ENCODE results near the gene NDUFS6.
A peak's percentile ranks its signal among the peaks of the same experiment; 100 is the strongest.

The NDUFS6 gene

DNA sequence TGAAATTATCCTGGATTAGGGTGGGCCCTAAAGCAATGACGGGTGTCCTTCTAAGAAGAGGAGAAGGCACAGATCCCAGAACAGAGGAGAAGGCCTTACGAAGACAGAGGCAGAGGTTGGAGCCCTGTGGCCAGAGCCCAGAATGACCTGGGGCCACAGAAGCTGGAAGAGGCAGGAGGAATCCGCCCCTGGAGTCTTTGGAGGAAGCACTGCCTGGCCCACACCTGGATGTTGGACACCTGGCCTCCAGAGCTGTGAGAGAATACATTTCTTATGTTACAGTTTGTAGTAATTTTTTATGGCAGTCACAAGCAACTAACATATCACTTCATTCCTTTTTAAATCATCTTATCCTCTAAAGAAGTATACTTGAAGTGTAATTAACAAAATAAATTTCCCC is 10.0 kb upstream of the NDUFS6 start:
- no peak overlapping the region for H2BK12ac ChIP-seq (ENCODE audit: low read length)
- H2AFZ ChIP-seq (ENCODE audit: low read length): no peak overlapping the region
- H3K23ac ChIP-seq (ENCODE audit: low read depth, low read length, poor library complexity): no peak overlapping the region
- H3K14ac ChIP-seq (ENCODE audit: low read length): no peak overlapping the region
- H3K79me1 ChIP-seq (ENCODE audit: low read depth, low read length): no peaks in the 10 kb centered on the region
- no peak overlapping the region for H2BK120ac ChIP-seq (ENCODE audit: low read depth, low read length)
- H2AK5ac ChIP-seq (ENCODE audit: low read depth, low read length): no peak overlapping the region
- no peaks in the 10 kb centered on the region for H3K9me3 ChIP-seq (replicated peaks in 1 of 2; ENCODE audit: control insufficient read depth in 2 of 2, insufficient read depth in 1 of 2, low read depth in 1 of 2, low read length in 2 of 2)
- H3K18ac ChIP-seq (ENCODE audit: low read length): no peak overlapping the region
- no peak overlapping the region for H4K91ac ChIP-seq (ENCODE audit: low read depth, low read length, poor library complexity)
- peaks cover 2 to 13% of the 10 kb centered on the region in 2 donors for H3K4me1 ChIP-seq (ENCODE audit: control insufficient read depth in 2 of 2, insufficient read depth in 1 of 2, low read depth in 1 of 2, low read length in 2 of 2)
- no peak overlapping the region for H3K27ac ChIP-seq (replicated peaks; ENCODE audit: low read length)
- H2BK15ac ChIP-seq (ENCODE audit: low read length): no peak overlapping the region
- H3K4me2 ChIP-seq (ENCODE audit: insufficient read depth, low read length, poor library complexity, severe bottlenecking): no peak overlapping the region
- H4K8ac ChIP-seq (ENCODE audit: low read depth, low read length): no peak overlapping the region
- H3K4me3 ChIP-seq (ENCODE audit: low read length in 2 of 2): no peak overlapping the region
- H2BK5ac ChIP-seq (ENCODE audit: low read length): no peak overlapping the region
- no peak overlapping the region for H3K4ac ChIP-seq (ENCODE audit: low read length)
- H3K9ac ChIP-seq (ENCODE audit: low read depth, low read length, poor library complexity): no peak overlapping the region
- no peak for DNase-seq (ENCODE audit: low spot score)
- no CpG with 5 or more reads among the region's 3 CpGs for WGBS, 2 donors (ENCODE audit: extremely low coverage in 2 of 2, insufficient read length in 2 of 2, insufficient replicate concordance in 1 of 2)
- H3K27me3 ChIP-seq (ENCODE audit: control insufficient read depth in 3 of 3, insufficient read depth in 3 of 3, low read depth in 1 of 3, low read length in 3 of 3): no peaks in the 10 kb centered on the region
- H3K36me3 ChIP-seq (replicated peaks in 1 of 2; ENCODE audit: control insufficient read depth in 2 of 2, insufficient read depth in 2 of 2, low read length in 2 of 2): peaks cover 0 to 5% of the 10 kb centered on the region in 2 donors

DNA sequence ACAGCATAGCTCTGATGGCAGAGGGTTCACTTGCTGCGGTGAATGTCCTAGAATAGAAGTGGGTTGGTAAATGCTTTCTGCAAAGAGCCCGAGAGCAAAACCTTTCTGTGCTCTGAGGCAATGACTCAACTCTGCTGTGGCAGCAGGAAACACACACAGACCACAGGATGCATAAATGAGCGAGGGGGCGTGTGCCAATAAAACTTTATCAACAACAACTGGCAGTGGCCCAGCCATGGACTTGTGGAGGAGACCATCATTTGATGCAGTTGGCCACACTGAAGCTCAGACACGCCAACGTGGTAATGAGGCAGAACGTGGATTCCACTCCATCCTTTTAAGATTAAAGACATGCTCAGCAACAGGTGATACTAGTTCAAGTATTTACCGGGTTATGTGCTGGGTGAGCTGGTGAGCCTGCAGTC is 8.4 kb upstream of the NDUFS6 start:
- Histone ChIP-seq H3K79me1 (ENCODE audit: low read depth, low read length) (peaks cover 3% of the 10 kb centered on the region), H2AK5ac (ENCODE audit: low read depth, low read length) (no peak overlapping the region), H3K36me3 (replicated peaks in 1 of 2; ENCODE audit: control insufficient read depth in 2 of 2, insufficient read depth in 2 of 2, low read length in 2 of 2) (peaks cover 12 to 22% of the 10 kb centered on the region in 2 donors), H3K4me1 (ENCODE audit: control insufficient read depth in 2 of 2, insufficient read depth in 1 of 2, low read depth in 1 of 2, low read length in 2 of 2) (peaks cover 2 to 13% of the 10 kb centered on the region in 2 donors), H3K4ac (ENCODE audit: low read length) (no peak overlapping the region), H2AFZ (ENCODE audit: low read length) (no peak overlapping the region), H4K8ac (ENCODE audit: low read depth, low read length) (no peak overlapping the region), H3K14ac (ENCODE audit: low read length) (no peak overlapping the region), H3K23ac (ENCODE audit: low read depth, low read length, poor library complexity) (no peak overlapping the region), H3K9me3 (replicated peaks in 1 of 2; ENCODE audit: control insufficient read depth in 2 of 2, insufficient read depth in 1 of 2, low read depth in 1 of 2, low read length in 2 of 2) (no peaks in the 10 kb centered on the region), H2BK120ac (ENCODE audit: low read depth, low read length) (no peak overlapping the region), H2BK15ac (ENCODE audit: low read length) (no peak overlapping the region), H3K27ac (replicated peaks; ENCODE audit: low read length) (no peak overlapping the region), H3K4me3 (ENCODE audit: low read length in 2 of 2) (no peak overlapping the region), H4K91ac (ENCODE audit: low read depth, low read length, poor library complexity) (no peak overlapping the region), H2BK5ac (ENCODE audit: low read length) (no peak overlapping the region), H3K9ac (ENCODE audit: low read depth, low read length, poor library complexity) (no peak overlapping the region), H3K18ac (ENCODE audit: low read length) (no peak overlapping the region), H3K27me3 (ENCODE audit: control insufficient read depth in 3 of 3, insufficient read depth in 3 of 3, low read depth in 1 of 3, low read length in 3 of 3) (no peaks in the 10 kb centered on the region), H2BK12ac (ENCODE audit: low read length) (no peak overlapping the region), H3K4me2 (ENCODE audit: insufficient read depth, low read length, poor library complexity, severe bottlenecking) (no peak overlapping the region)
- DNase-seq (ENCODE audit: low spot score): no peak
- WGBS, 2 donors (ENCODE audit: extremely low coverage in 2 of 2, insufficient read length in 2 of 2, insufficient replicate concordance in 1 of 2): no CpG with 5 or more reads among the region's 8 CpGs

DNA sequence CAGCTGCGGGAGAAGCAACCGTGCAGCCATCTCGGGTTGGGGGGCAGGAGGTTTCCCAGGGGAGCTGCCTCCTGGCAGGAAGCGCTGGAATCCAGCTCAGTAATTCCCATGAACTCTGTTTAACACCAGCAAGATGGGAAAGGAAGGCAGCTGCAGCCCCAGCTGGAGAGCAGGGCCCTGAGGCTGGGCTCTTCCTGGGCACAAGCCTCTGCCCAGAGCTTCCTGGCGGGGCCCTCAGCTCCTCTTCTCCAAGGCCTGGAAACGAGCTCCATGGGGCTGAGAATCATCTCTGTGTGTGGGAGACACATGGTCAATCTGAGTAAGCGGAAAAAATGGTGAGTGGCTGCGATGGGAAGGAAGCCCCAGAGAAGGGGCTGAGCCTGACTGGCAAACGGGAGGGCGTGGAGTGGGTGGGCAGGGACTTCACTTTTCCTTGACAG is 7.9 kb upstream of the NDUFS6 start:
- Histone ChIP-seq H2AFZ (ENCODE audit: low read length) (no peak overlapping the region), H3K23ac (ENCODE audit: low read depth, low read length, poor library complexity) (no peak overlapping the region), H4K91ac (ENCODE audit: low read depth, low read length, poor library complexity) (no peak overlapping the region), H3K4me2 (ENCODE audit: insufficient read depth, low read length, poor library complexity, severe bottlenecking) (no peak overlapping the region), H3K27ac (replicated peaks; ENCODE audit: low read length) (no peak overlapping the region), H3K9me3 (replicated peaks in 1 of 2; ENCODE audit: control insufficient read depth in 2 of 2, insufficient read depth in 1 of 2, low read depth in 1 of 2, low read length in 2 of 2) (no peaks in the 10 kb centered on the region), H2BK120ac (ENCODE audit: low read depth, low read length) (no peak overlapping the region), H3K9ac (ENCODE audit: low read depth, low read length, poor library complexity) (no peak overlapping the region), H3K27me3 (ENCODE audit: control insufficient read depth in 3 of 3, insufficient read depth in 3 of 3, low read depth in 1 of 3, low read length in 3 of 3) (no peaks in the 10 kb centered on the region), H2BK12ac (ENCODE audit: low read length) (no peak overlapping the region), H3K4me3 (ENCODE audit: low read length in 2 of 2) (no peak overlapping the region), H4K8ac (ENCODE audit: low read depth, low read length) (no peak overlapping the region), H3K79me1 (ENCODE audit: low read depth, low read length) (peaks cover 6% of the 10 kb centered on the region), H3K18ac (ENCODE audit: low read length) (no peak overlapping the region), H2BK15ac (ENCODE audit: low read length) (no peak overlapping the region), H3K4me1 (ENCODE audit: control insufficient read depth in 2 of 2, insufficient read depth in 1 of 2, low read depth in 1 of 2, low read length in 2 of 2) (peaks cover 2 to 13% of the 10 kb centered on the region in 2 donors), H2BK5ac (ENCODE audit: low read length) (no peak overlapping the region), H3K14ac (ENCODE audit: low read length) (no peak overlapping the region), H3K36me3 (replicated peaks in 1 of 2; ENCODE audit: control insufficient read depth in 2 of 2, insufficient read depth in 2 of 2, low read length in 2 of 2) (peaks cover 16 to 26% of the 10 kb centered on the region in 2 donors), H3K4ac (ENCODE audit: low read length) (no peak overlapping the region), H2AK5ac (ENCODE audit: low read depth, low read length) (no peak overlapping the region)
- no peak for DNase-seq (ENCODE audit: low spot score)
- WGBS, 2 donors (ENCODE audit: extremely low coverage in 2 of 2, insufficient read length in 2 of 2, insufficient replicate concordance in 1 of 2): no CpG with 5 or more reads among the region's 10 CpGs

DNA sequence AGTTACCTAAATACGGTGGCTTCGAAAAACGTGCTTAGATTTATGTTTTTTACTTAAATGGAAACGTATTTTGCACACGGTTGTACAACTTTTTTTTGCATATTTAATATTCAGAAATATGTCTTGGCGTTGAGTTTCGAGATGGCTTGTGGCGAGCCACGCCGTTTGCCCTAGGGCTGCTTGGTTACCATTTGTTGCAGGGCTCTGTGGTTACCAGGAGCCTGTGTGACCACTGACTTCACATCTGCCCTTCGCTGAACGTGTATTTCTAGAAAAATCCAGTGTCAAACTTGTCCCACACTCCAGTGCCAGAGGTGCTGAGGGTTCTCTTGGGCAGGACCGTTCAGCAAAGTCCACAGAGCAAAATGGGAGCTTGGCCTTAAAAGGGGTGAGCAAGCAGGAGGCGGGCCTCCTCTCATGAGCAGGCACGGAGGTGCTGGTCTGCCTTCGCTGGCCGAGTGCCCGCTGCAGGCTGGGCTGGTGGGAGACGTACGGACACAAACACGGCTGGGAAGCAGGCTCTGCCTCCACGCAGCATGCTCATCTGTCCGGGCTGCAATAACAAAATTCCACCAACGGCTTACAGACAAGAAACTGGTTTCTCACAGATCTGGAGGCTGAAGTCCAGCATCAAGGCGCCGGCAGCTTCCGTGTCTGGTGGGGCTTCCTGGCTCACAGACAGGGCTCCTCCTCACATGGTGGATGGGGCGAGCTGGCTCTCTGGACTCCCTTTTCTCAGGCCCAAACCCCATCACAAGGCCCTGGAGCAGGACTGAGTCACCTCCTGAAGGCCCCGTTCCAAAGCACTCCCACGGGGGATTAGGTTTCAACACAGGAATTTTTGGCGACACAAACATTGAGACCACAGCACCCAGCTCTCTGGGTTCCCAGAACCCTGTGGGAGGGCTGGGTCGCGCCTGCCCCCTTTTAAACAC is 7.0 kb upstream of the NDUFS6 start:
- H2AK5ac ChIP-seq (ENCODE audit: low read depth, low read length): no peak overlapping the region
- H3K23ac ChIP-seq (ENCODE audit: low read depth, low read length, poor library complexity): no peak overlapping the region
- peaks cover 7% of the 10 kb centered on the region for H3K79me1 ChIP-seq (ENCODE audit: low read depth, low read length)
- H4K91ac ChIP-seq (ENCODE audit: low read depth, low read length, poor library complexity): no peak overlapping the region
- H2AFZ ChIP-seq (ENCODE audit: low read length): no peak overlapping the region
- peak overlapping the region in 1 of 2 donors; percentile 3 for H3K4me3 ChIP-seq (ENCODE audit: low read length in 2 of 2)
- no peaks in the 10 kb centered on the region for H3K9me3 ChIP-seq (replicated peaks in 1 of 2; ENCODE audit: control insufficient read depth in 2 of 2, insufficient read depth in 1 of 2, low read depth in 1 of 2, low read length in 2 of 2)
- H3K4ac ChIP-seq (ENCODE audit: low read length): no peak overlapping the region
- H3K9ac ChIP-seq (ENCODE audit: low read depth, low read length, poor library complexity): no peak overlapping the region
- H4K8ac ChIP-seq (ENCODE audit: low read depth, low read length): no peak overlapping the region
- no peak overlapping the region for H2BK120ac ChIP-seq (ENCODE audit: low read depth, low read length)
- no peak overlapping the region for H3K4me2 ChIP-seq (ENCODE audit: insufficient read depth, low read length, poor library complexity, severe bottlenecking)
- DNase-seq (ENCODE audit: low spot score): no peak
- no peak overlapping the region for H2BK12ac ChIP-seq (ENCODE audit: low read length)
- no peaks in the 10 kb centered on the region for H3K27me3 ChIP-seq (ENCODE audit: control insufficient read depth in 3 of 3, insufficient read depth in 3 of 3, low read depth in 1 of 3, low read length in 3 of 3)
- H2BK5ac ChIP-seq (ENCODE audit: low read length): no peak overlapping the region
- H2BK15ac ChIP-seq (ENCODE audit: low read length): no peak overlapping the region
- H3K36me3 ChIP-seq (replicated peaks in 1 of 2; ENCODE audit: control insufficient read depth in 2 of 2, insufficient read depth in 2 of 2, low read length in 2 of 2): peaks cover 16 to 32% of the 10 kb centered on the region in 2 donors
- no peak overlapping the region for H3K14ac ChIP-seq (ENCODE audit: low read length)
- H3K4me1 ChIP-seq (ENCODE audit: control insufficient read depth in 2 of 2, insufficient read depth in 1 of 2, low read depth in 1 of 2, low read length in 2 of 2): peaks cover 7 to 12% of the 10 kb centered on the region in 2 donors
- no peak overlapping the region for H3K18ac ChIP-seq (ENCODE audit: low read length)
- WGBS, 2 donors (ENCODE audit: extremely low coverage in 2 of 2, insufficient read length in 2 of 2, insufficient replicate concordance in 1 of 2): no CpG with 5 or more reads among the region's 33 CpGs
- no peak overlapping the region for H3K27ac ChIP-seq (replicated peaks; ENCODE audit: low read length)
